IPS DF 19.7 (cell line): Measurements from ENCODE around the gene RPS6KA2.

Experiments
- DNase-seq: peaks from one replicate; pipeline ENCODE4 v3.0.0-alpha.2; 2013; ENCODE audit warnings: low read depth, low spot score

RPS6KA2 gene

GRCh38 chr6:166627033-166627874, at the start of gene RPS6KA2:
TSS of gene RPS6KA2 (minus strand) at chr6:166627251. CDS start at chr6:166627019, 232 bp downstream.
- peak; percentile 93 for DNase-seq

GRCh38 chr6:166676270-166676860, 49.3 kb upstream of the RPS6KA2 start:
- DNase-seq: no peak

- no peak for DNase-seq
Observed at GRCh38 chr6:166675736-166676135, 48.7 kb upstream of the RPS6KA2 start.

- no peak for DNase-seq
Observed at GRCh38 chr6:166673309-166673708, 46.3 kb upstream of the RPS6KA2 start.

GRCh38 chr6:166672624-166673206, 45.7 kb upstream of the RPS6KA2 start:
- no peak for DNase-seq

GRCh38 chr6:166672146-166672545, 45.1 kb upstream of the RPS6KA2 start:
- no peak for DNase-seq

GRCh38 chr6:166671434-166672081, 44.5 kb upstream of the RPS6KA2 start:
- no peak for DNase-seq

GRCh38 chr6:166670894-166671293, 43.8 kb upstream of the RPS6KA2 start:
- no peak for DNase-seq

GRCh38 chr6:166670013-166670412, 43.0 kb upstream of the RPS6KA2 start:
- DNase-seq: no peak

GRCh38 chr6:166667796-166668610, 41.0 kb upstream of the RPS6KA2 start:
- no peak for DNase-seq

- no peak for DNase-seq
Observed at GRCh38 chr6:166664135-166664534, 37.1 kb upstream of the RPS6KA2 start.

GRCh38 chr6:166663568-166663967, 36.5 kb upstream of the RPS6KA2 start:
- no peak for DNase-seq

GRCh38 chr6:166662690-166663089, 35.6 kb upstream of the RPS6KA2 start:
- no peak for DNase-seq

GRCh38 chr6:166661327-166662085, 34.5 kb upstream of the RPS6KA2 start:
- DNase-seq: no peak

- no peak for DNase-seq
Observed at GRCh38 chr6:166660157-166660688, 33.2 kb upstream of the RPS6KA2 start.

GRCh38 chr6:166659581-166659980, 32.5 kb upstream of the RPS6KA2 start:
- no peak for DNase-seq

GRCh38 chr6:166658792-166659150, 31.7 kb upstream of the RPS6KA2 start:
- no peak for DNase-seq

- no peak for DNase-seq
Observed at GRCh38 chr6:166658115-166658791, 31.2 kb upstream of the RPS6KA2 start.

- no peak for DNase-seq
Observed at GRCh38 chr6:166657531-166657930, 30.5 kb upstream of the RPS6KA2 start.
